H1 (cell line): ENCODE measurements around the gene MED12L.

Source experiments
- CREB1 ChIP-seq: IDR thresholded peaks from 2 replicates; pipeline ENCODE4 v1.6.1; 2012; ENCODE audit warnings: inconsistent platforms
- PHF8 ChIP-seq: fragments of 200-600 bp; sonication (generic); conservative IDR thresholded peaks from 2 replicates; pipeline ENCODE4 v1.7.1; 2012; ENCODE audit warnings: low read depth, mild to moderate bottlenecking, inconsistent platforms, low read length, moderate library complexity
- POLR2A ChIP-seq, 2 experiments: IDR thresholded peaks; 1 replicate in 1 of 2; 2 replicates in 1 of 2; pipeline ENCODE4 v1.6.1; 2011; ENCODE audit warnings: low read depth in 2 of 2, low read length in 2 of 2, mild to moderate bottlenecking in 2 of 2; ENCODE audit errors: control extremely low read depth in 1 of 2
- POLR2AphosphoS5 ChIP-seq: IDR thresholded peaks from 2 replicates; pipeline ENCODE4 v1.6.1; 2011; ENCODE audit warnings: low read depth, low read length
- POU5F1 ChIP-seq: IDR thresholded peaks from 2 replicates; pipeline ENCODE4 v1.6.1; 2011; ENCODE audit warnings: low read depth, mild to moderate bottlenecking, low read length, moderate library complexity
- RBBP5 ChIP-seq: IDR thresholded peaks from 2 replicates; pipeline ENCODE4 v1.7.1; 2012; ENCODE audit warnings: low read depth, mild to moderate bottlenecking, inconsistent platforms, low read length, moderate library complexity, borderline replicate concordance
- TAF1 ChIP-seq: IDR thresholded peaks from 2 replicates; pipeline ENCODE4 v1.6.1; 2011; ENCODE audit warnings: mild to moderate bottlenecking, low read depth, low read length
- TEAD4 ChIP-seq: IDR thresholded peaks from 2 replicates; pipeline ENCODE4 v1.6.1; 2012; ENCODE audit warnings: low read depth, low read length, inconsistent platforms, mixed read lengths
- TF ChIP-seq, protein P1 (sequence below), 3 experiments: IDR thresholded peaks; 1 replicate in 2 of 3; 2 replicates in 1 of 3; pipeline versions ENCODE4 v1.5.1 to v1.6.1; 2011; ENCODE audit warnings: low read length in 3 of 3, mild to moderate bottlenecking in 3 of 3, inconsistent platforms in 2 of 3, low read depth in 1 of 3, moderate library complexity in 1 of 3; ENCODE audit not compliant: insufficient read depth in 1 of 3; ENCODE audit errors: control extremely low read depth in 1 of 3

DNA sequence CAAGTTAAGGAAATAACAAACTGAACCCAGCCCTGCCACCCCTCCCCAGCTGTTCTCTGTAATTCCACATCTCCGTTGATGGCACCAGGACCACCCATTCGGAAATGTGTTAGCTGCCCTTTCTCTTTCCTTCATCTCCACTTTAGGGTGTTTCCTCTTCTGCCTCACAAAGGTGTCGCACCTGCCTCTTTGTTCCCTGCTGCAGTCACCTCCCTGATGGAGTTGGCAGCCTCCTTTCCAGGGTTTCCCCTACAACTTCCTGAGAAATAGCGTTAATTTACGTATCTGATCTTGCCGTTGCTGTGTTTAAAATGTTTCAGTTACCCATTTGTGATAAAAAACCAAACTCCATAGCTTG is 60.2 kb downstream of the MED12L start:
- no peak for TF ChIP-seq TAF1
- TF ChIP-seq, protein P1, sequence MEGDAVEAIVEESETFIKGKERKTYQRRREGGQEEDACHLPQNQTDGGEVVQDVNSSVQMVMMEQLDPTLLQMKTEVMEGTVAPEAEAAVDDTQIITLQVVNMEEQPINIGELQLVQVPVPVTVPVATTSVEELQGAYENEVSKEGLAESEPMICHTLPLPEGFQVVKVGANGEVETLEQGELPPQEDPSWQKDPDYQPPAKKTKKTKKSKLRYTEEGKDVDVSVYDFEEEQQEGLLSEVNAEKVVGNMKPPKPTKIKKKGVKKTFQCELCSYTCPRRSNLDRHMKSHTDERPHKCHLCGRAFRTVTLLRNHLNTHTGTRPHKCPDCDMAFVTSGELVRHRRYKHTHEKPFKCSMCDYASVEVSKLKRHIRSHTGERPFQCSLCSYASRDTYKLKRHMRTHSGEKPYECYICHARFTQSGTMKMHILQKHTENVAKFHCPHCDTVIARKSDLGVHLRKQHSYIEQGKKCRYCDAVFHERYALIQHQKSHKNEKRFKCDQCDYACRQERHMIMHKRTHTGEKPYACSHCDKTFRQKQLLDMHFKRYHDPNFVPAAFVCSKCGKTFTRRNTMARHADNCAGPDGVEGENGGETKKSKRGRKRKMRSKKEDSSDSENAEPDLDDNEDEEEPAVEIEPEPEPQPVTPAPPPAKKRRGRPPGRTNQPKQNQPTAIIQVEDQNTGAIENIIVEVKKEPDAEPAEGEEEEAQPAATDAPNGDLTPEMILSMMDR (IDR thresholded peaks at IDR 0.05; ENCODE audit: control extremely low read depth in 1 of 3, insufficient read depth in 1 of 3, low read depth in 1 of 3, low read length in 3 of 3): no peak
- TF ChIP-seq POLR2A (IDR thresholded peaks at IDR 0.05; ENCODE audit: control extremely low read depth in 1 of 2, low read depth in 2 of 2, low read length in 2 of 2): no peak
- no peak for TF ChIP-seq PHF8
- no peak for TF ChIP-seq RBBP5
- TF ChIP-seq TEAD4: no peak
- TF ChIP-seq POU5F1: no peak
- no peak for TF ChIP-seq CREB1
- no peak for TF ChIP-seq POLR2AphosphoS5
